ENCODE results near the gene MAPKAP1.

Gene MAPKAP1

DNA sequence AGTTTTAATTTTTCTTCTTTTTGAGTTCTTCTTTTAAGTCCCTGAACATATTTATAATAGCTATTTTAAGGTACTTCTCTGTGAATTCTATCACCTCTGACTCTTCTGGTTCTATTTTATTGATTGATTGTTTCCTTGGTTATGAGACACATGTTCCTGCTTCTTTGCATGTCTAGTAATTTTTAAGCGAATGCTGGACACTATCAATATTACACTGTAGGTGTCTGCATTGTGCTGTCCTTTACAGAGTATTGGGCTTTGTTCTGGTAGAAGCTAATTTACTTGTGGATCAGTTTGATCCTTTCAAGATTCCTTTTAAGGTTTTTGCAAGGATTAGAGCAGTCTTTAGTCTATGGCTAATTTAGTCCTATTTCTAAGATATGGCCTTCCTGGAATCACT, 249.7 kb downstream of the MAPKAP1 start:
- no peak for DNase-seq (ENCODE audit: low read depth)

DNA sequence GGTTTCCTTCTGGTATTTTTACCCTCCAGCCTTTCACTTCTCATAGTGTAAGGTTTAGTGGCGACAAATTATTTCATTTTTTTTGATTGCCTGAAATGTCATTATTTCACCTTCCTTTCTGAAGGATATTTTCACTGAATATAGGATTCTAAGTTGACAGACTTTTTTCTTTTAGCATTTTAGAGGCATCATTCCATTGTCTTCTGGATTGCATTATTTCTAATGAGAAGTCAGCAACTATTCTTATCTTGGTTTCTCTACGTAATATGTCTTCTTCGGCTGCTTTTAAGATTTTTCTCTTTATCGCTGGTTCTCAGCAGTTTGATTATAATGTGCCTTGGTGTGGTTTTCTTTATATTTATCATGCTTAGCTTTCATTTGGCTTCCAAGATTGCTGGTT, 251.1 kb downstream of the MAPKAP1 start:
- DNase-seq (ENCODE audit: low read depth), result no peak

DNA sequence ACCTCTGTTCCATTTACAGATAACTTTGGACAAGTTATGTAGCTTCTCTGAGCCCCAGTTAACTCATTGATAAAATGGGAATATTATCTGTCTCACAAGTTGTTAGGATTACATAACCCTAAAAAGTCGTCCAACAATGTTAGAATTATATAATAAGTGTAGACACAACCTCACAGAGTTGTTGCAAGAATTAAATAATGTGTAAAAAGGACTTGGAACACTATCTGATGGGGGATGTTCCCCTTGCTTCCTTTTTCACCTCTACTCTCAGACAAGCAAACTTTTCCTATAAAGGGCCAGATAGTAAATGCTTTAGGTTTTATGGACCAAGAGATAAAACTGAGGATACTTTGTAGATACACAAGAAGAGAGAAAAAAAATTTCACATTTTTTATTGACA, 251.9 kb downstream of the MAPKAP1 start:
- no peak for DNase-seq (ENCODE audit: low read depth)

DNA sequence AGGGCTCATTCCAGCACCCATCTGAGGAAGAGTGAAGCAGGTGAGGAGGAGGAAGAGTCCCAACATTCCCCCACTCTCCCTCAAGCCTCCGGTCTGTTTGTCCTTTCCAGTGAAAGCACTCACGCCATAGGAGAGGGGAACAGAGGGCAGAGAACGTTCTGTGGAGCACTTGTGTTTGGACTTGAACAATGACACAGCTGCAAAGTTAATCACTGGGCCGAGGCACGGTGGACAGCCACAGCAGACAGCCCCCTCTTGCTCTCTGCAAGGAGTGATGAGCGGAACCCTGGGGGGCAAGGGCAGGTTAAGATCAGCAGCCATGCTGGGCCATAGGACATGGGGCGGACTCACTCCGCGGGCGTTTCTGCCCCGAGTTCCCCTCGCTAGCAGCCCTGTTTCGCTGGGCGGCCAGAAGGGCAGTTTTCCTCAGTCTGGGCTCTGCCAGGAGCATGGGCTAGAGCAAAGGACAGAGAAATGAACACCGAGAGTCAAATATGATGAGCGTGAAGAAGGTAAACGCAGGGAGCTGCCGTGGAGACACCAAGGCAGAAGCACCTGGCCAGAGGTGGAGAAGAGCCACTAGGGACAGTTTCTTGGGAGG, 259.7 kb downstream of the MAPKAP1 start:
- DNase-seq (ENCODE audit: low read depth), result no peak

DNA sequence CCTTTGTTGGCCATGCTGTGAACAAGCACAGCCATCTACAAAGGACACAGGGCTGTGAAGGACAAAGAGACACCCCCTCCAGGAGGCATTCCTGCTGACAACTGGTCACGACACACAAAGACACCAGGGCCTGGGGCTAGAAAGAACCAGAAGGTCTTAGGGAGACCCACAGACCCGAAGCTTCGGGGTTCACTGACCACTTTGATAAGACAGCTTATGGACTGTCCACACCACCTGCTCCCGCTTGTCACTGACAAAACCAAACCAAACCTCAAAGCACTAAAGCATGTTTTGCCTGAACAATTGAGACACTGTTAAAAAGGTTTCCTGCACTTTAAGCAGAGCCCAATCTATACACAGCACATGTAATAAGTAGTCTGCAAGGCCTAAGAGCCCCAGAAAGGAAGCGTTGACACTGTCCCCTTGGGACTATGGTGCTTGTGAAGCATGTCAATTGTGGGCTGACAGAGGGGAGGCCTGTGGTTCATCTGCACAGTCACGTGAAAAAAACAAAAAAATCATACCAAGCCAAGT, 260.4 kb downstream of the MAPKAP1 start:
- DNase-seq (ENCODE audit: low read depth), result no peak

DNA sequence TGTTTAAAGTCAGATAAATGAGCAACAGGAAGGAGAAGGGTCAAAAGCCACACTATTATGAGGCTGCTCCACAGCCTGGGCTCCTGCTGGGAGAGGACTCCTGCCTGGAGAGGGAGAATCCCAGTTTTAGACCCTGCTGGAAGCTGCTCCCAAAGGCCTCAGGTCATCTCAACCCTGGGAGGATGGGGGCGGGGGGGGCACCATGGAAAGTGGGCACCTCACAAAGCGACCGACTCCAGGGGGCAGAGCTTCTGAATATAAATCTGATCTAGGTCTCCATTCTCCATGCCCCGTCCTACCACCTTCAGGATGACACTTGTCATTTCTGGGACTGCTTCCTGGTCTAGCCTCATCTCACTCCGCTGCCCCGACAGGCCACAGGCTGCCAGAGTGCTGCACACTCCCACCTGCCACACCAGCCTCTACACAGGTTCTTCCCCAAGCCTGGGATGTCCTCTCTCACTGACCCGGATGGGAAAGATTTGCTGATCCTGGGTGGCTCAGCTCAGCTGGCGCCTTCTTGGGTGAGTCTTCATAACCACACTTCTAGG, 262.0 kb downstream of the MAPKAP1 start:
- DNase-seq (ENCODE audit: low read depth), result no peak

DNA sequence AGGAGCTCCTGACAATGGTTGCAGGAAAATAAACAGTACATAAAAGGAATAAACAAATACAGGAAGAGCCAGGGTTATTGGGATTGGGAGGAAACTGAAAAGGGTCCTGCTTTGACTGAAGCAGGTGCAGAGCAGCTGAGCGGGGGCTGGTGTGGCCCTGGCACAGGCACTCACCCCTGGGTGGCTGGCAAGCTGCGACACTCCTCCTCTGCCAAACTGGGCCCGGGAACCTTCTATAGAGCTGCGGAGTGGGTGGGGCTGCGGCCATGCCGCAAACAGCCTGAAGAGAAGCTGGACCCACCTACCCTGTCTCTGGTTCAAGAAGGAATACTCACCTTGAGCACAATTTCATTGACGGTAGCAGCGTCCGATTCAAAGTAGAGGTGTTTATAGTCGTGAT, 262.8 kb downstream of the MAPKAP1 start:
- DNase-seq (ENCODE audit: low read depth), result no peak

DNA sequence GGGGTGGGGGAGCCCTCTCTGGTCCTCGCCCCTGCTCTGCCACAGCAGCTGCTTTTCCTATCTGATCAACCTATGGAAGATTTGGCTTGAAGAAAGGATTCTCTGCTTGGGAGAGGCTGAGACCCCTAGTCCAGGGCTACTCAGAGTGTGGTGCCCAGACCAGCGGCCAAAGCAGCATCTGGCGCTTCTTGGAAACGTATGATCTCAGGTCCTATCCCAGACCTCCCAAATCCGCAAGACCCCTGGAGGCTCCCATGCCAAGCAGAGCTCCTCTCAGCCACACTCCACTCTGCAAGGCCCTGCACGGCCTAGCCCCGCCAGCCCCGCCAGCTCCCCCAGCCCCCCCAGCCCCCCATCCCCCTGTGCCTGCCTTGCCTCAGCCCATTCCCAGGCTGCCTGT, 263.6 kb downstream of the MAPKAP1 start:
- no peak for DNase-seq (ENCODE audit: low read depth)

DNA sequence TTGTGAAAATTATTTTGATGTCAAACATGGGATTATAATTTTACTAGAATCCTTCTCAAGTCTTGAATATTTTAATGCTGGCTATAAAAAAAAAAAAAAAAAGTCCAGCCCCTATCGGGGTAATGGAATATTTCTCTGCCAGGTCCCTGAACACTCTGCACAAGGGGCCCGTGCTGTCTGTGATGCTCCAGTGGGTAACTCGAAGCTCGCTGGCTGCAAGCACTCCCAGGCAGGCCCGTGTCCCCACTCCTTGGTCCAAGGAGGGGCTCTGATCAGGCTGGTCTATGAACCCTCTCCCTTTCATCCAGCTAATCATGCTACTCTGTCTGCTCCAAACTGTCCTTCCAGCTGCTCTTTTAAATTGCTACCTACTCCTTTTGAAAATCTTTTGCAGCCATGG, 264.6 kb downstream of the MAPKAP1 start:
- no peak for DNase-seq (ENCODE audit: low read depth)

DNA sequence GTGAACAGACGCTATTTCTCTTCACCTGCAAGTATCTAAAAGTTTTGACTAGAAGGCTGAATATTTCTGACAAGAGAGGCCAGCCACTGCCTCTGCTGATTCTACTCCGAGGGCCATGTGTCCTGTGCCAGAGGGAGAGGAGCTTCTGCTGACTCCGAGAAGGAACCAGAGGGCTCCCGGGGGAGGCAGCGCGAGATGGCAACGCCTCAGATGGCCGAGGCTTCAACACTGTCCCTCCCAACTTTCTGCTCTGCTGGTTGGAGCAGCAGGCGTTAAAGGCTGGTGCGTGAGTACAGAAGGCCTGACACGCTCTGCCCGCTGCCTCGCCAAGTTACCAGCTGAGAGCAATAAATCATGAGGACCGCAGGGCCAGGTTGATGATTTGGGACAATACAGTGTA, 266.6 kb downstream of the MAPKAP1 start:
- DNase-seq (ENCODE audit: low read depth), result no peak

DNA sequence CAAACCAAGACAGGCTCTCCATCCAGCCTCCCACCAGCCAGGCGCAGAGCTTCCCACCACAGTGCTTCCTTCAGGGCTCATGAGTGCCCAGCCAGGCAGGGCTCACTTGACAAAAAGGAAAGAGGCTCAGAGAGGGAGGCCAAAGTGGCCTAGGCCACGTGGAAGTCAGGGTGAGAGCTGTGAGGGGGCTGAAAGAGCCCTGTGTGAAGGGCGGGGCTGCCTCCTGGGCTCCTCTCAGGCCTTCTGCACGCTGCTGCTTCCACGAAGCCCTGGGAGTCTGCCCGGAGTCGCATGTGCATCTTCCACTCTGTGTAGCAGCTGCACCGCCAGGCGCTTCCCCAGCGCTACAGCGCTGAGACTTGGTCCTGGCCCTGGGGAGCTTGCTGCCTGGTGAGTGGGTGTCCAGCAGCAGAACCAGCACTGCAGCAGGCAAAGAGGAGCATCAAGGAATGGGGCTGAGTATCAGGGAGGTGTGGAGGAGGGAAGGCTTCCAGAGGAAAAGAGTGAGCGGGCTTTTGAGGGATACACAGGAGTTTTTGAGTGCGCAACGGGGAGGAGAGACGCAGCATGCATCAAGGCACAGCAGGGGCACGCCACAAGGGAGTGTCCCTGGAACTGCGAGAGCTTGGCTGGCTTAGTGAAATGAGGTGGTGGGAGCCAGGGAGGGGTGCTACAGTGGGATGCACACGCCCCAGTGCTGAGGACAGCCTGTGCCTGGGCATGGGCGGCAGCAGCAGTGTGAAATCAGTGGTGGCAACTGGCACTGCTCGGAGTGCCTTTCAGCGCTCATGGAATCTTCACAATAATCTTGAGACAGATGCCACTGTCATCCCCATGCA, 267.4 kb downstream of the MAPKAP1 start:
- DNase-seq (ENCODE audit: low read depth), result no peak

DNA sequence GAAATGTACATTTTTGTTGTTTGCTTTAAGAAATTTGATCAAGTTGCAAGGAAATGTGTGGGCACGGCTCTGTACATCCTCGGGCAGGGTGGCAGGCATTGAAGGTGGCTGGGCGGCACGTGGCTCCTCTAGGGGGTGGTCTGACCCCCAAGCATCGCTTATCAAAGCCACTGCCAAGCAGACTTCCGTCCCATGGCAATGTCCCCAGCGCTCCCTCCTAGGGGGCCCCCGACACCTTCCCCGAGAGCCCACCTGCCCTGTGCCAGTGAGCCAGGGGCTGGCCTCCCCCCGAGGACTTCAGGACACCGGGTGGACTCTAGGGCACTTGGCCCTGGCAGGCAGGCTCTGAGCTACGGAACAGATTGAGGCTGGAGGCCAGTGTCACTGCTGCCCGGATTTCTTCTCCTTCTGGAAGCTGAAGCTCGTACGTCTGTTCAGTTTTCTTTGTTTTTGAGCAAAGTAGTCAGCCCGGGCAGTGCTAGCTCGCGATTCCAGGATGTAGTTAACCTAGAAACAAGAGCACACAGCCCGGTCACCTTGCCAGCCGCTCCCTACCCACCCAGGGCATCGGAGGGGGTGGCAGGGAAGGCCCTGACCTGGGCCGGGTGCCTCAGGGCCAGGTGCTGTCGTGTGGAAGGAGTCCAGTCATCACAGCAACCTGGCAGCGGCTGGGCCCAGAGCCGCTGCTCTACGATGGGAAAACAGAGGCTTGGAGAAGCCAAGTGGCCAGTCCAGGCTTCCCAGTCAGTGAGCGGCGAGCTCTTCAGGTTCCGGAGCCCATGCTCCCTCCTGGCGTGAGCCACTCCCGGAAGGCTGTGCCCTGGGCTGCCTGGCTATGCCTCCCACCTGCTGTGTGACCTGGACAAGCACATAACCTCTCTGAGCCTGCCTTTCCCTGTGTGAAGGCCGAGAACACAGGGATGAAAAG, 268.2 kb downstream of the MAPKAP1 start:
- no peak for DNase-seq (ENCODE audit: low read depth)

DNA sequence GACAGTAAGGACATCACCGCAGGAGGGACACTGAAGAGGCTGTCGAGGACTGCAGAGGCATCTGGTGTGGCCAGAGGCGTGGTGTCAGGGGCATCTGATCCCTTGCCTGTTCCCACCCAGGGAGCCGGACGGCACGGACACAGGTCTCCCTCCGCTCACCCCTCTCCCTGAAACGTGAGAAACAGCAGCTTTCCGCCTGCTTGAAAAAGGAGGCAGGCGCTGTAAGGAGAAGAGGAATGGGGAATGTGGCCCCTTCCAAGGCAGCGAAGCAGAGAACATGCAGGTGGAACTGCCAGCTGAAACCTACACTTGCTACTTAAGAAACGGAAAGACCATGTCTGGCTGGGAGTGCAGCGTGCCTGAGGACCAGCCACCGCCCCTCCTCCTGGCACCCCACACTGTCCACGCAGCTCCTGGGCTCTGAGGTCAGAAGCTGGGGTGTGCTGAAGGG, 269.2 kb downstream of the MAPKAP1 start:
- no peak for DNase-seq (ENCODE audit: low read depth)

DNA sequence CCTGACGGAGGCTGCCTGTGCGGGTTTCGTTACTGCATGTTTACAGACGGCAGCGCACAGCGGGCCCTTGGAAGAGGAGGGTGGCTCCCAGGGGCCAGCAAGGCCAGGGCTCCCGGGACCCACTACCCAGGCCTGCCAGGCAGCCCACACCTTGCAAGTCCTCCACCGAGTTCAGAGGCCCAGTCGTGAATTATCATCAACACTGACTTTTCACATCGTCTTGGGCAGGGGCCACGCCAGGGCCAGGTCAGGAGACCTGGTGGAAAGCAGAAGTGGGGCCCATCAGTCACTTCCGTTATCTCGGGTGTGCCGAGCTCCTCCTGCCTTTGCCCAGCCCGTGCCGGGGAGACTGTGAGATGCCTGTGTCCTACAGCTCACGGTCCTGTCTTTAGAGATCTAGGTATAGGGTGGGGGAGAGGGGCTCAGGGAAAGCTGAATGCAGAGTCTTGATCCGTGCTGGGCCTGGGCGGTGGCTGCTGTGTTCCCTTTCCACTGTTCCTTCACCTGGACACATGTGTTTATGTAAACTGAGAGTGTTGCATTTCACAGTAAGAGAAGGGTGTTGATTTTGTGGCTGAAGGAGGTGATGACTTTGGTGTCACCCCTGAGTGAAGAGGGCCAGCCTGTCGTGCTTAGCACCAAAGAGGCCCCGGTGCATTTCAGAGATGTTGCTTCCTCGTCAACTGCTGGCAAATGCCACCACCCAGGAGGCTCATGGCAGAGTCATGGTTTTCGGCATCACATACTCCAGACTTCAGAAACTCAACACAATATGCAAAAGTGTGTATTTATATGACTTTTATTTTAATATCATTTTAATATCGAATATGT, 270.2 kb downstream of the MAPKAP1 start:
- no peak for DNase-seq (ENCODE audit: low read depth)

DNA sequence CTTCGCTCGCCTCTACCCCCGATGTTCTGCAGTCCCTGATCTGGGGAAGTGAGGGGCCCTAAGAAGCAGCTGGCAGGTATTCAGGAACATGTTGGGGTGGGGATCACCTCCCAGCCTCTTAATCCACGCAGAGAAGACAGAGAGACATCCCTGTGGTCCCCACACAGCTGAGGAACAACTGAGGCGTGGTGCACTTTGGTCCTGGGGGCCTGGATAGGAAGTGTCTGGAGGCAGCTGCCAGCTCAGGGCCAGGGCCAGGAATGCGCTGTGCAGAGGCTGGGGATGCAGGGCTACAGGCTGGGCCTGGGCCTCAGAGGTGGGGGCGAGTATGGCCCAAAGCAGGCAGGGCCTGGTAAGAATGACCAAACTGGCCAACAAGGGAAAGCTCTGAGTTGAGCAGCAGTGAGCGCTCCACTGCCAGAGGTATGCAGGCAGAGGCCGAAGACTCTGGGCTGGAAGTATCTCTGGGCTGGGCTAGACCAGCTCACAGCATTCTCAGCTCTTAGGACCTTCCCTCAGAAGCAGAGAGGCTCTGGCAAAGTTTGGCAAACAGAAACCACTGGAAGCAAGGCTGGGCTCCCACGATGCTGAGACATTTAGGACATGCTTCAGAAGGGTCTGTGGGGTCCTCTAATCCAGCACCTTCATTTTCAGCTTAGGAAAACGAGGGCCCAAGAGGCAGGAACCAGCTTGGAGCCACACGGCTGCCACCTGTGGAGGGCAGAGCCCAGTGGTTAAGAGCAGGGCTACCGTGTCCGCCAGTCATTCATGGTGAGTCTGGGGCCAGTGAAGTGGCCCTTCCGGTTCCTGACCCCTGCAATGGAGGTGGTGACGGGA, 271.0 kb downstream of the MAPKAP1 start:
- DNase-seq (ENCODE audit: low read depth), result no peak

DNA sequence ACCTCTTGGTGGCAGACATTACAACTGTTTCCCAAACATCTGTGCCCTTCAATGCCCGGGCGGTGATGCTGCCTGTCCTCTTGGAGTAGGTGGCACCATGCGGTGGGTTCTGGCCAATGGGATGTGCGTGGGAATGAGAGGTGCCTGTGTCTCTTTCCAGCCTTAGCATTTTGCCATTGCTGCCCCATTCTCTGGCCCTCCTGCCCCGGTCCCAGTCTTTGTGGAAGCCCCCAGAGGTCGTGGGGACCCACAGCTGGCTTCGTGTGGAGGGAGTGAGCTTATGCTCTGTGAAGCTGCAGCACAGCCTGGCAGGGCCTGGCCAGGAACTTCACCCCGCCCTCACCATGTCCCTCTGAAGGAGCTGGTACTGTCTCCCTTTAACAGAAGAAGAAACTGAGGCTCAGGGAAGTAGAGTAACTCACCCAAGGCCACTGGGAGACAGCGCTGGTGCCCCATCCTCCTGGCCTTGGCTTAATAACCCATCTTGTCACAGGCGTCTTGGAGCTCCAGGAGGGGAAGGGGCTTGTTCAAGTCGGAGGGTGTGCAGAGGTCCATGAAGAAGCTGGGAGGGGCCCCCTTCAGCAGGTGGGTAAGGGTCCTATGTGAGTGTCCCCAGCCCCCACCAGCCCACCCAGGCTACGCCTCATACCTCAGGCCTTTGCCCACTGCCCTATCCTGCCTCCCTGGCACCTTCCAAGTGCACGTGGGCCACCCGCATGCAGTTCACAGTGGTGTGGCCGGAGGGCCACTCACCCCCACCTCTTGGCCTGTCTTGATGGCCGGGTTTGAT, 271.8 kb downstream of the MAPKAP1 start:
- no peak for DNase-seq (ENCODE audit: low read depth)

DNA sequence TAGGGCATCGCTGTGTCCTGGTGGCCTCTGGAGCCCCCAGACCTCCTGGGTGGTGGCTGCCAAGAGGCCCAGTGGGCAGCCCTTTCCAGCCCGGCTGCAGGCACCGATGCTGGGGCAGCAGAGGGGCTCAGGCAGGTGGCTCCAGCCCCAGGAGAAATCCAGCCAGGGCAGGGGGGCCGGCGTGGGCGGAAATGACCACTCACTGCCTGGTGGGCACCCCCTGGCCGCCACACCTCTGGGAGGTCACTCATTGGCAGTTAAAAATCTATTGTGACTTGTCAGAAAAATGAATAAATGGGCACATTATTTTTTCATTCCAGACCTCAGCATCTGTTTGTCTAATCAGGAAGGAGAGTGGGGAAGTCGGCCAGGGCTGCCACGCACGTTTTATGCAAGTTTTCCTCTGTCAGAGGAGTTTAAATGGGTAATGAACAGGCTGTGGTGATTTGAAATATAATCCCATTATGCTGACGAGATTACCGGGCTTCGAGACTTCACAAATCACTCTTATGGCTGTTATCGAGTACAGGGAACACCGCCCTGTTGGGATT, 273.5 kb downstream of the MAPKAP1 start:
- DNase-seq (ENCODE audit: low read depth), result no peak

DNA sequence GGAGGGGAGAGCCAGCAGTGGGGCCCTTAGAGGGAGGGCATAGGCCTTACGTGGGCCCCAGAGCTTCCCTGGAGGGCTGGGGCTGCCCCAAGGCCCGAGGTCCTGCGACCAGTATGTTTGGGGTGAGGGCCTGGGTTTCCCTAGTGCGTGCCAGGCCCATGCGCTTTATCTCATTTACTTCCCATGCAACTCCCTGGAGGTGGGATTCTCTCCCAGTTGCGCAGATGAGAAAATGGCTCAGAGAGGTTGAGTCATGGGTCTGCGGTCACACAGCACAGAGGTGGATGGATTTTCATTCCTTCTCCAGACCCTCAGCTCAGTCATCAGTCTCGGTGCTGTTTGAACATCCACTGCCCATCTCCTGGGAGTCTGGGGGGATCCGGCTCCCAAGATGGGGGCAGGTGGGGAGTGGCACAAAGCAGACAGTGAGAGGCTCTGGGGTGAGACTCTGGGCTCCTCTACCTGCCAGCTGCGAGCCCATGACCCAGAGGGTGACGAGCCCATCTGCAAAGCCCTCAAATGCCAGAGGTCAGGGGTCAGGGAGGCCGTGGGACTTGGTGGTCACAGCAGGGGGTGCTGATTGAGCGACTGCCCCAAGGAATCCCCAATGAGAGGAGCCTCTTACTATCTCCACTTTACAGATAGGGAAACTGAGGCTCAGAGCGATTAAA, 274.2 kb downstream of the MAPKAP1 start:
- no peak for DNase-seq (ENCODE audit: low read depth)
